ENCODE measurements around the gene SYDE1.

SYDE1 gene

GRCh38 chr19:15108845-15109767 lies 1.9 kb downstream of the SYDE1 start:
- no peak for DNase-seq

- DNase-seq: no peak
These were observed 2.7 kb downstream of the SYDE1 start for GRCh38 chr19:15109768-15110417.

GRCh38 chr19:15110418-15110815 lies 3.2 kb downstream of the SYDE1 start:
- no peak for DNase-seq

GRCh38 chr19:15111758-15112157 lies 4.6 kb downstream of the SYDE1 start:
- no peak for DNase-seq

- no peak for DNase-seq
These were observed 5.2 kb downstream of the SYDE1 start for GRCh38 chr19:15112385-15112784.

- no peak for DNase-seq
These were observed 6.3 kb downstream of the SYDE1 start for GRCh38 chr19:15113245-15114152.

- DNase-seq: peak; percentile 37
These were observed 6.9 kb downstream of the SYDE1 start for GRCh38 chr19:15114153-15114540.

- peak; percentile 35 for DNase-seq
These were observed 7.9 kb downstream of the SYDE1 start for GRCh38 chr19:15115080-15115479.

- no peak for DNase-seq
These were observed 8.8 kb downstream of the SYDE1 start for GRCh38 chr19:15115762-15116615.

GRCh38 chr19:15116856-15117255 lies 9.7 kb downstream of the SYDE1 start:
- no peak for DNase-seq

- DNase-seq: no peak
These were observed 11.0 kb downstream of the SYDE1 start for GRCh38 chr19:15118248-15118647.

- DNase-seq: no peak
These were observed 11.7 kb downstream of the SYDE1 start for GRCh38 chr19:15118789-15119494.

GRCh38 chr19:15120135-15121026 lies 13.2 kb downstream of the SYDE1 start:
- no peak for DNase-seq

- no peak for DNase-seq
These were observed 15.3 kb downstream of the SYDE1 start for GRCh38 chr19:15122331-15123030.

GRCh38 chr19:15123031-15123890 lies 16.1 kb downstream of the SYDE1 start:
- no peak for DNase-seq

GRCh38 chr19:15123900-15124299 lies 16.7 kb downstream of the SYDE1 start:
- DNase-seq: no peak

- no peak for DNase-seq
These were observed 17.5 kb downstream of the SYDE1 start for GRCh38 chr19:15124572-15125231.
